HG03060 (cell line): ENCODE measurements around the gene HAAO.
"Not testable (repeated sequence)": the region's sequence is repeated elsewhere in the genome, so short reads cannot be mapped to it uniquely, and the experiment has no call there.

Source experiments
- ATAC-seq: cut with Tn5 transposase; IDR thresholded peaks from one replicate; pipeline ENCODE4 v1.9.1; 2021; ENCODE audit warnings: low read depth, moderate number of reproducible peaks; ENCODE audit not compliant: unreplicated experiment

HAAO gene

GRCh38 chr2:42752816-42753813, 39.3 kb downstream of the HAAO start:
- ATAC-seq, result no peak

GRCh38 chr2:42752314-42752713, 40.1 kb downstream of the HAAO start:
- no peak for ATAC-seq

GRCh38 chr2:42748840-42749239, 43.5 kb downstream of the HAAO start:
- no peak for ATAC-seq

GRCh38 chr2:42747422-42747821, 45.0 kb downstream of the HAAO start:
- ATAC-seq, result no peak

- ATAC-seq, result no peak
Observed at GRCh38 chr2:42744545-42745082, 47.8 kb downstream of the HAAO start.

GRCh38 chr2:42743659-42743990, 48.8 kb downstream of the HAAO start:
- ATAC-seq, result no peak

- ATAC-seq, result no peak
Observed at GRCh38 chr2:42742740-42743658, 49.4 kb downstream of the HAAO start.

- ATAC-seq, result no peak
Observed at GRCh38 chr2:42741140-42741539, 51.2 kb downstream of the HAAO start.

- no peak for ATAC-seq
Observed at GRCh38 chr2:42736598-42737322, 55.6 kb downstream of the HAAO start.

- no peak for ATAC-seq
Observed at GRCh38 chr2:42733852-42734251, 58.5 kb downstream of the HAAO start.

GRCh38 chr2:42731316-42731715, 61.1 kb downstream of the HAAO start:
- not testable (repeated sequence) for ATAC-seq

- no peak for ATAC-seq
Observed at GRCh38 chr2:42726680-42727079, 65.7 kb downstream of the HAAO start.

GRCh38 chr2:42725657-42726056, 66.7 kb downstream of the HAAO start:
- ATAC-seq, result no peak

- no peak for ATAC-seq
Observed at GRCh38 chr2:42724886-42725285, 67.5 kb downstream of the HAAO start.

- ATAC-seq, result no peak
Observed at GRCh38 chr2:42723465-42723864, 68.9 kb downstream of the HAAO start.

GRCh38 chr2:42722320-42723190, 69.8 kb downstream of the HAAO start:
- ATAC-seq, result peak; percentile 98

GRCh38 chr2:42721898-42722297, 70.5 kb downstream of the HAAO start:
- ATAC-seq, result no peak
